NCI-H510A (cell line): ENCODE results near the gene PMEL.
"Not testable (repeated sequence)": the region's sequence is repeated elsewhere in the genome, so short reads cannot be mapped to it uniquely, and the experiment has no call there.

Experiments used
- DNase-seq: peaks from one replicate; lab custom pipeline; 2025; lab: John Stamatoyannopoulos, UW

The PMEL gene

DNA sequence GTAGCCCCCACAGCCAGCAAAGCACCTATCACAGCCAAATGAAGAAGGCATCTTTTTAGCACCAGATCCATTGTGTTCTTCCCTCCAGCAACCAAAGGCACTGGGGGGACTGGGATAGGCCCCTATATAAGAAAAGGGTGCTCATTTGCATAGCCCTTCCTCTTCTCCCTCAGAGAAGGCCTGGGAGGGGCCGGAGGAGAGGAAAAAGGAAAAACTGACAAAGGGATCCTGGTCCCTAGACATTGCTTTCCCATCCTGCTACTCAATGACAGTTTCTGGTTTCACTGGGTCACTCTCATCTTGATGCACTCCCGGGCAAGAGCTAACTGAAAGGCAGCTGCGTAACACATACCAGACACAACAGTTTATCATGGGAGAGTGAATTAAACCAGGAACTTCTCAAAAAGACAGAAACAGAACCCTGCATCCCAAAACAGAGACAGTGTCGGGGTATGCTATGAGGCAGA is at the start of gene PMEL:
TSS of gene PMEL (minus strand) at position 102 of the 467 bp plus-strand sequence. CDS start at position 71, 31 bp downstream.
- no peak for DNase-seq

DNA sequence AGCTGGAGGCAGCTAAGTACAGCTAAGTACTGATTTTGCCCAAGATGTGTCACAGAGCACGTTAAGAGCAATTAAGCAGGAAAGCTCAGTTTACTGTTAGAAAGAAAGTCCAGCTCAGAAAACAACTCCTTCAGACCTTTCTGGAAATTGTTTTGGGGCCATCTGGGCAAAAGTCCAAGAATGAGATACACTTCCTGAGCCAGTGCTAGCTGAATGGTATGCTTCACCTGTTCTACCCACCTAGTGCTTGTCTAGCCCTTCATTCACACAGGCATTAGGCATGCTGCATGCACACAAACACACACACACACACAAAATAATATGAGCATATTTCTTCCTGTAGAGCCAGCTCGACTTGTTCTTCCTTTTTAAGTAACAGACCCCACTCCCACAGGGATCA is 48.4 kb upstream of the PMEL start:
- DNase-seq: no peak

DNA sequence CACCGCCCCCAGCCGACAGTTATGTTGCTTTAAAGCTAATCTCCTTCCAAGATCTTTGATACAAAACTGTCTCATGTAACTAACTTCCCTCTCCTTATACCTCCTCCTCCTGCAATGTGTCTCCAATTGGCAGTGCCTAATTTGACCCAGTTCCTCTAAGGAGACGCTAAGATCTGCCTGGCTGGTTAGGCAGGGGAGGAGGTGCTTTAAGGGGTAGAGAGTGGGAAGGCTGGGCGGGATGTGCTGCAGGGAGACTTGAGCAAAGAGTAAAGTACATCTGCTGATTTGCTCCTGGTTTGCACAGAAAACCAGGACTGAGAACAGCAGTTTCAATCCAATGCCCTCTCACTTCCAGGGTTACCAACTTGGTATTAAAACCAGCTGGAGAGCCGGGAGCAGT is 47.6 kb upstream of the PMEL start:
- no peak for DNase-seq

DNA sequence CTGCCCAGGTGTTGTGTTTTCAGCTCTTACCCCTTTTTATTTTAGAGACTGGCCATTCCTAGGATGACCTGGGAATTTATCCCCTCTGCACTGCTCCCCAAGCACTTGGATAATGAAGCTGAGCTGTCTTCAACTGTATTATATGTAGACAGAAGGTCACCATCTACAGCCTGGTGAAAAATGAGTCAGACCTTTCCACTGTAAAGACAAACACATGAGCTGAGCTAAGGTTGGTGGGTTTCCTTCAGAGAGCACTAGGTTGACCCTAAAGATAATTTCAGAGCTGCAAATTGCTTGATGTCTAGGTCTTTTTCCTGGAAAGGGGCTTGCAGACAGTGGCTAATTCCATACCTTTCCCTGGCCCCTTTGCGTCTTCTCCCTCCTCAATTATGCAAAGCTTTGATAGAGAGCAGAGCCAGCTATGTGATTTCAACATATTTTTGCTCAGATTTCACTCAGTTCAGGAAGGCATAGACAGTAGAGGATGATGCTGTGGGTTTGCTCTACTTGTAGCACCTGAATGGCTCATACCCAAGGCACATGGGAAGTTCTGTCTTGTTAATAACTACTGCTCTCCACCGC is 45.8 kb upstream of the PMEL start:
- no peak for DNase-seq

DNA sequence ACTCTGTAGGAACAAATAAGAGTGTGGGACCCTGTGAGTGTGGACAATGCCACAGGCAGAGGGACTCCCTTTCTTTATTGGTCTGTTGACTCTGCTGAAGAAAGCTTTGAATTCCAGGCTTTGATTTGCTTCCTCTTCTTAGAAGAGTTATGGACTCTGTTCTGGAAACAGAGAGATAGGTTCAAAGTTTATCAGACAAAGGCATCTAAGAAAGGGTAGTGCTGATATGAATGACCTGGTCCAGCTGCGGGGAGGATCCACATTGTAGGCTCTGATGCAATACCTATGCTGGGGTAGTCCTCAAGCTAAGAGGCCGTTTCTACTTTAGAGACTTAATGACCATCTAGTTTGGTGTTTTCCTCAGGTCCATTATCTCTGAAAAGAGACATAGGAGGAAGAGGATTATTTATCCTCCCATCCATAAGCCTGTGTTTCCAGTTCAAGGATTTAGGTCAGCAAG is 44.3 kb upstream of the PMEL start:
- no peak for DNase-seq

GRCh38 chr12:56007564-56008559 is 42.0 kb upstream of the PMEL start:
- peak; percentile 54 for DNase-seq

DNA sequence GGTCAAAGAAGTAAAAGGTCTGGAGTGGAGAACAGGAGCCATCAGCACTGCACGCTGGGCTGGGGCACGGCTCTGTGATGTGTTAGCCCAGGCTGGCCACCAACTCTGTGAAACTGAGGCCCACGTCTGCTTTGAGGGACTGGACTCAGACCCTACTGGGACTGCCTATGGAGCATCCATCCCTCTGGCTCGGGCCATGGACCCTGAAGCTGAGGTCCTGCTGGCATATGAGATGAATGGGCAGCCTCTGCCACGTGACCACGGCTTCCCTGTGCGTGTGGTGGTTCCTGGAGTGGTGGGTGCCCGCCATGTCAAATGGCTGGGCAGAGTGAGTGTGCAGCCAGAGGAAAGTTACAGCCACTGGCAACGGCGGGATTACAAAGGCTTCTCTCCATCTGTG is 38.4 kb upstream of the PMEL start:
- DNase-seq: no peak

DNA sequence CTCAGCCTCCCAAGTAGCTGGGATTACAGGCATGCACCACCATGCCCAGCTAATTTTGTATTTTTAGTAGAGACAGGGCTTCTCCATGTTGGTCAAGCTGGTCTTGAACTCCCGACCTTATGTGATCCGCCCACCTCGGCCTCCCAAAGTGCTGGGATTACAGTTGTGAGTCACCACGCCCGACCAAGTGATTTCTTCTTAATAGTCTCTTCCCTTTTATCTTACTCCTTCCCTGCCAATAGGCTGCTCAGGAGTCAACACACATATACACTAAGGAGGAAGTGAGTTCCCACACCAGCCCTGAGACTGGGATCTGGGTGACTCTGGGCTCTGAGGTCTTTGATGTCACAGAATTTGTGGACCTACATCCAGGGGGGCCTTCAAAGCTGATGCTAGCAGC is 37.5 kb upstream of the PMEL start:
- DNase-seq: not testable (repeated sequence)

- DNase-seq: no peak
These were observed 35.8 kb upstream of the PMEL start for GRCh38 chr12:56001487-56002100.

- DNase-seq: not testable (repeated sequence)
These were observed 34.2 kb upstream of the PMEL start for GRCh38 chr12:55999999-56000540.

DNA sequence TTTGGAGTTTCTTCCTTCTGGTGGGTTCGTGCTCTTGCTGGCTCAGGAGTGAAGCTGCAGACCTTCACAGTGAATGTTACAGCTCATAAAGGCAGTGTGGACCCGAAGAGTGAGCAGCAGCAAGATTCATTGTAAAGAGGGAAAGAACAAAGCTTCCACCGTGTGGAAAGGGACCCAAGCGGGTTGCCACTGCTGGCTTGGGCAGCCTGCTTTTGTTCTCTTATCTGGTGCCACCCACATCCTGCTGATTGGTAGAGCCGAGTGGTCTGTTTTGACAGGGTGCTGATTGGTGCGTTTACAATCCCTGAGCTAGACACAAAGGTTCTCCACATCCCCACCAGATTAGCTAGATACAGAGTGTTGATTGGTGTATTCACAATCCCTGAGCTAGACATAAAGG is 33.7 kb upstream of the PMEL start:
- DNase-seq: not testable (repeated sequence)

- no peak for DNase-seq
These were observed 31.7 kb upstream of the PMEL start for GRCh38 chr12:55997535-55997859.

DNA sequence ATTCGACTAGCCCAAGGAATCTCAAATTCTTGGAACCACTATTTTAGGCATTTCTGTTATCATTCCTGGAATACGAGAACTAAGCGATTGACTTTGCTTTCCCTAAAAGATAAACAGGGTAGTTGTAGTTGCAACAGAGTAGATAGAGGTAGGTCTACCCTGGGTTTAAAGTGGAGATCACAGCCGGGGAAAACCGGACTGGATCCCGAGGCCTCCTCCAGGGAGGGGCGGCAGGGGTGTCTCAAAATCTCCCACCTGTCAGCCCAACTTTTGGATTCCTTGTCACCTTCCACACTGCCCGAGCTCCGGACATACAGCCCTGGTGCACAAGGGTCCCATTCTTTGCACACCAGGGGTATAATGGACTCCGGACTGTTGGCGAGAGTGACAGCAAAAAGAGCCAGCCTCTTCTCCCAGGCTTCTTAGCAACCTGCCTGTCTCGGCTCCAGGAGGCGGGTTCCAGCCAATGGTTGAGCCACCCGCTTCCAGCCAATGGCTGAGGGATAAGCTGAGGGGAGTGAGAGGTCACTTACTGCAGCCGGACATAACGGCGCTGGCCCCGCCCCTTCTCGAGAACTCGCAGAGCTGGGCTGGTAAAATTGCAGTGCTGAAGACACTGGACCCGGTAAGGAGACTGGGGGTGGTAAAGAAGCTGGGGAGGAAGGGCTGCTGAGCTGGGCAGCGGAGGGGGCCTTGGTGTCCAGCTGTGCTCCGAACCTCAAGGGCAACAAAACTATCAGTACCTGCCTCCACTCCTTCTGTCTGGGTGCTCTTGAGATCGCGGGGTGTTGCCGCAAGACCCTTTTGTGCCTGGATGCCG is 31.1 kb upstream of the PMEL start, which contains the start of gene SUOX:
TSS of gene SUOX (plus strand) at position 562 of the 820 bp plus-strand sequence. CDS start 4,946 bp downstream, outside the sequence.
- DNase-seq: peak; percentile 95

DNA sequence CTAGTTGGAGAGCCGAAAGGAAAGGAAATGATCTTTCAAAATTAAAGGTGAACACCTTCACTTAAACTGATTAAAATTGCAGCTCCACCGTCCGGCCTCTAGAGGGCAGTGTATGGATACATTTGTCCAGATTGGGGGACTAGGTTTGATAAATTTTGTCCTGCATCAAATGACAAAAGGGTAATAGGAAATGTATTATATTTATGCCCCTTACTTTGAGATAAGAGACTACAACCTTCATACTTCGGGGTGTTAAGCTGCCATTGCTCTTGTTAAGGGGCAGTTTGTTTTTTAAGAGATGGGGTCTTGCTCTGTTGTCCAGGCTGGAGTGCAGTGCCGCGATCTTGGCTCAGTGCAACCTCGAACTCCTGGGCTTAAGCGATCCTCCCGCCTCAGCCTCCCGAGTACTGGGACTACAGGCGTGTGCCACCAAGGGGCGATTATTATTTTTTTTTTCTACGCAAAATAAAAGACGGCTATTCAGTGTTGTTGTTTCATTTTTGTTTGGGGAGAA is 30.4 kb upstream of the PMEL start:
- DNase-seq: no peak

- no peak for DNase-seq
These were observed 29.5 kb upstream of the PMEL start for GRCh38 chr12:55995366-55995765.

DNA sequence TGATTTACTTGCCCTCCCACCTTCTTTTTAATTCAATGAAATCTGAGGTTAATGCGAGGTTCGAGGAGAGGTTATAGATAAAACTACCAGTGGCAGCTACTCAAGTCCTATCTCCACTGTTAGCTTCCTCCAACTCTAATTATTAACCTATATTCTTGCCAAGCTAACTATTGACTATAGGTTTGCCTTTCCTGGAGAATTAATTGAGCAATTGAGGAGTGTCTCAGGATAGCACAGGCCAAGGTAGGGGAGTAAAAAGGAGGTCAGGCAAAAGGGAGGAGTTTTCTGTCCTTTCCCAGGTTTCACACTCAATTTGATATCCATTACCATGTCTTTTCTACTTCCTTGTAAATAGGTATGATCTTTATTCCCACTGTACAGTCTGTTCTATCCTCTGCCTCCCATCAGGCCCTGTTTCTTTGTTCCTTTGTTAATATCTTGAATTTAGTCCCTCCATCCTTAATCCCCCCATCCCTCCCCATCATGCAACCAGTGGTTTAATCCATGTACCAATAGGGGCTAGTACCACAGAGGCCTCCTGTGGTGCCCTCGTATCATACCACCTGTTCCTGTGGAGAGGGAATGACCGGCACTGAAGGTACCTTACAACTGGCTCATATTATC is 27.5 kb upstream of the PMEL start:
- no peak for DNase-seq

GRCh38 chr12:55991110-55991509 is 25.3 kb upstream of the PMEL start:
- DNase-seq: no peak

DNA sequence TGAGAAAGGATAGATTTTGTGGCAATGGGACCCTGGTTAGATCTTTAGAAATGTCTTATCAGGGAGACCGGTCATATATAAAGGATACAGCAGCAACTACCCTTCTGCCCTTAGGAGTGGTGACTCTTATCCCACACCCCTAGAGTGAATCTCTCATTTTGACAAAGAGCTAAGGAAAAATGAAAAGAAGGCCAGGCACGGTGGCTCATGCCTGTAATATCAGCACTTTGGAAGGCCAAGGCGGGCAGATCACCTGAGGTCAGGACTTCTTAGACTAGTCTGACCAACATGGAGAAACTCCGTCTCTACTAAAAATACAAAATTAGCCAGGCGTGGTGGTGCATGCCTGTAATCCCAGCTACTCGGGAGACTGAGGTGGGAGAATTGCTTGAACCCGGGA is 20.1 kb upstream of the PMEL start:
- DNase-seq: not testable (repeated sequence)

DNA sequence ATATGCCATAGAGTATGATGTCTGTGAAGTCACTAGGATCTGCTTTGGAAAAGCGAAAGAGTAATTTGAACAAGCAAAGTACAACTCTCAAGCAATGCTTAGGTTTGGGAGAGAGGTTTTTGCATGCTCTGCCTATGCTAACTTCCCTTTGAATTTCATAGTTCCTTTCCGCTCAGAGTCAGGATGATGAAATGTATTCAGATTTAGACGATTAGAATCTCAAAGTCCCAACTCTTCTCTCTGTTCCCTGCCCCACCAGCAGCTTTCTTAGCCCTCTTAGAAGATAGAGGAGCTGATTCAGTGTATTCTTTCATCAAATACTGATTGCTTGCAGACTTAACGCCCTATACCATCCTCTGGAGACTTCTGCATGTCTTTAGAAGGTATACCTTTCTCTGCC is 19.5 kb upstream of the PMEL start:
- DNase-seq: no peak

- no peak for DNase-seq
These were observed 19.0 kb upstream of the PMEL start for GRCh38 chr12:55984861-55985260.
